ENCODE data around the gene UVRAG. TPM values are rescaled to one million over a fixed set of nuclear protein-coding genes. Genes with fewer than 3 reads are reported as not detected.

The UVRAG gene
- total RNA-seq, 4 donors from 2014 or later = 14.6 to 28.0 (median 20.7) TPM

- DNase-seq (ENCODE audit: low spot score in 2 of 2) = no peak
- no peak overlapping the region for H3K4me3 ChIP-seq (ENCODE audit: low read depth, poor library complexity, severe bottlenecking)
- intact Hi-C loops (cut with DNase I; ENCODE audit: low total_unique reads) = no loop called here
- TF ChIP-seq POLR2A (IDR thresholded peaks at IDR 0.05) (no peak), CTCF (IDR thresholded peaks at IDR 0.05) (no peak)
- WGBS, 2 donors = 11 to 12% methylated on average over 22 to 23 of the region's 24 CpGs
Observed at GRCh38 chr11:76161261-76161961, 346.4 kb downstream of the UVRAG start.

- TF ChIP-seq CTCF (IDR thresholded peaks at IDR 0.05) (no peak), POLR2A (IDR thresholded peaks at IDR 0.05) (no peak)
- DNase-seq (ENCODE audit: low spot score in 2 of 2) = no peak
- WGBS, 2 donors = 90 to 91% methylated on average over 15 of the region's 15 CpGs
Observed at GRCh38 chr11:76162336-76163288, 347.6 kb downstream of the UVRAG start.

GRCh38 chr11:76163289-76163880 lies 348.4 kb downstream of the UVRAG start:
- WGBS, 2 donors = 92% methylated on average over 9 to 11 of the region's 11 CpGs
- intact Hi-C loops (cut with DNase I; ENCODE audit: low total_unique reads) = no loop called here
- no peak overlapping the region for H3K4me3 ChIP-seq (ENCODE audit: low read depth, poor library complexity, severe bottlenecking)
- TF ChIP-seq CTCF (IDR thresholded peaks at IDR 0.05) (no peak), POLR2A (IDR thresholded peaks at IDR 0.05) (no peak)
- no peak for DNase-seq (ENCODE audit: low spot score in 2 of 2)

More at GRCh38 chr11:76162336-76163288, 347.6 kb downstream of the UVRAG start:
- H3K4me3 ChIP-seq (ENCODE audit: low read depth, poor library complexity, severe bottlenecking) = no peak overlapping the region
- intact Hi-C loops (cut with DNase I; ENCODE audit: low total_unique reads) = no loop called here

DNA sequence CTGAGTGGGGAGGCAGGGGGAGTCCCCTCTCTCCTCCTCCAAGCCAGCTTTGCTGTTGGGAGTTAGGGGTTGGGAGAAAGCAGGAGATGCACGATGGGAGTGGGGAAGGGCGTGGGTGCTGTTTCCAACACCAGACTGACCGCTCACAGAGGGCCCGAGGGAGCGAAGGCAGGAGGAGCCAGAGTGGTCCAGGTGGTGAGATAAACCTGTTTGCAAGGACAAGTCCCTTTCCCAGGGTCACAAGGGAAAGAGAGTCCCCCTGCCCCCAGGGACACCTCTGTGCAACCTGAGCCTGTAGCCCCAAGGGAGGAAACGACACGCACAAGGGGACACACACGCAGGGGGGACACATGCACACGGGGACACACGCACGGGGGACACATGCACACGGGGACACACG lies 349.1 kb downstream of the UVRAG start:
- TF ChIP-seq POLR2A (IDR thresholded peaks at IDR 0.05) (no peak), CTCF (IDR thresholded peaks at IDR 0.05) (no peak)
- DNase-seq (ENCODE audit: low spot score in 2 of 2) = no peak
- 78 to 88% methylated on average over 10 to 13 of the region's 13 CpGs for WGBS, 2 donors
- H3K4me3 ChIP-seq (ENCODE audit: low read depth, poor library complexity, severe bottlenecking) = no peak overlapping the region
- intact Hi-C loops (cut with DNase I; ENCODE audit: low total_unique reads) = no loop called here

DNA sequence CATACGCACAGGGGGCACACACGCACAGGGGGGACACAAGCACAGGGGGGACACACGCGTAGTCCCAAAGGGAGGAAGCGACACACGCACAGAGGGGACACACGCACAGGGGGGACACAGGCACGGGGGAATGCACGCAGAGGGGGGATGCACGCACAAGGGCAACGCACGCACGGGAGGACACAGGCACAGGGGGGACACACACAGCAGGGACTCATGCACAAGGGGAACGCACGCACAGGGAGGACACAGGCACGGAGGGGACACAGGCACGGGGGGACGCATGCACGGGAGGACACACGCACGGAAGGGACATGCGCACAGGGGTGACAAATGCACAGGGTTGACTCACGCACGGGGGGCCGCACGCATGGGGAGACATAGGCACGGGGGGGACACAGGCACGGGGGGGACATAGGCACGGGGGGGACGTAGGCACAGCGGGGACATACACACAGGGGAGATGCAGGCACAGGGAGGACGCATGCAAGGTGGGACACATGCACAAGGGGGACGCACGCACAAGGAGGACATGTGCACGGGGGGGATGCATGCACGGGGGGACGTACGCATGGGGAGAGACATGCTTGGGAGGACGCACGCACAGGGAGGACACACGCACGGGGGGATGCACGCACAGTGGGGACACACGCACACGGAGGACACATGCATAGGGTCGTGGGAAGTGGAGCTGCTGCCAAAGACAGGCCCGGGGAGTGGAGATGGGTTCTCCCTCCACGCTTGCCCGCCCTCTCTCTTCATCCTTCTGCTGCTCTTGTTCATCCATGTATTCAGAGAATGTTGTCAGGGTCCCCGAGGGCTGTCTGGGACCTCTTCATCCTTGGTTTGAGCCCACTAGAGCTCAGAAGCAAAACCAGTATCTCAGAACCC lies 350.1 kb downstream of the UVRAG start:
- no peak for DNase-seq (ENCODE audit: low spot score in 2 of 2)
- no peak overlapping the region for H3K4me3 ChIP-seq (ENCODE audit: low read depth, poor library complexity, severe bottlenecking)
- TF ChIP-seq CTCF (IDR thresholded peaks at IDR 0.05) = no peak
- TF ChIP-seq POLR2A (IDR thresholded peaks at IDR 0.05) = no peak
- 90 to 91% methylated on average over 50 of the region's 50 CpGs for WGBS, 2 donors
- intact Hi-C loops (cut with DNase I; ENCODE audit: low total_unique reads) = no loop called here

All from lower leg skin (tissue), 4 donors.